Testis (tissue), 2 donors: ENCODE results near the gene PLAAT5.

Experiments used
- CTCF ChIP-seq, 3 experiments: fragments of 450-650 bp in 2 of 3; fragments of 200-600 bp in 1 of 3; sonication (generic) in 1 of 3; IDR thresholded peaks; one replicate each; pipeline ENCODE4 v1.5.1; 2016 to 2019; ENCODE audit warnings: antibody characterized with exemption in 3 of 3, mild to moderate bottlenecking in 2 of 3, moderate library complexity in 1 of 3
- POLR2A ChIP-seq: fragments of 450-650 bp; IDR thresholded peaks from one replicate; pipeline ENCODE4 v1.6.1; 2017; ENCODE audit warnings: antibody characterized with exemption, mild to moderate bottlenecking, moderate library complexity

GRCh38 chr11:63512816-63513215 lies 21.8 kb upstream of the PLAAT5 start:
- TF ChIP-seq CTCF (IDR thresholded peaks at IDR 0.05) (no peak), POLR2A (no peak)
